Uterus (tissue), 4 donors: ENCODE results near the gene CD33. TPM values are rescaled to one million over a fixed set of nuclear protein-coding genes. Genes with fewer than 3 reads are reported as not detected.

Source experiments
- DNase-seq, 2 donors: peaks; one replicate each; pipeline ENCODE4 v3.0.0-alpha.2; 2019 to 2020
- H3K27ac ChIP-seq, 2 donors: fragments of 200-600 bp; sonication (generic); 1 replicate in 1 of 2; 2 replicates in 1 of 2; pipeline ENCODE4 v1.5.1; 2016 to 2018
- H3K27me3 ChIP-seq, 2 donors: fragments of 200-600 bp; sonication (generic); one replicate each; pipeline ENCODE4 v1.5.1; 2018 to 2019; ENCODE audit warnings: control low read depth in 1 of 2
- H3K36me3 ChIP-seq, 2 donors: fragments of 200-600 bp; sonication (generic); one replicate each; pipeline ENCODE4 v1.5.1; 2019; ENCODE audit warnings: control low read depth in 1 of 2
- H3K4me1 ChIP-seq, 2 donors: fragments of 200-600 bp; sonication (generic); one replicate each; pipeline ENCODE4 v1.5.1; 2018 to 2019; ENCODE audit warnings: control low read depth in 1 of 2
- H3K4me3 ChIP-seq, 2 donors: fragments of 200-600 bp; sonication (generic); 1 replicate in 1 of 2; 2 replicates in 1 of 2; pipeline ENCODE4 v1.5.1; 2018 to 2019; ENCODE audit warnings: mild to moderate bottlenecking in 1 of 2
- H3K9me3 ChIP-seq, 2 donors: fragments of 200-600 bp; sonication (generic); one replicate each; pipeline ENCODE4 v1.5.1; 2019; ENCODE audit warnings: control low read depth in 1 of 2
- CTCF ChIP-seq, 4 experiments: fragments of 200-600 bp in 2 of 4; fragments of 450-650 bp in 2 of 4; sonication (generic) in 2 of 4; IDR thresholded peaks; one replicate each; pipeline ENCODE4 v1.5.1; 2016 to 2019; ENCODE audit warnings: antibody characterized with exemption in 4 of 4, mild to moderate bottlenecking in 2 of 4, moderate library complexity in 1 of 4
- POLR2A ChIP-seq, 2 donors: fragments of 450-650 bp; IDR thresholded peaks; one replicate each; pipeline ENCODE4 v1.6.1; 2016; ENCODE audit warnings: antibody characterized with exemption in 2 of 2, mild to moderate bottlenecking in 1 of 2, moderate library complexity in 1 of 2
- intact Hi-C: fragments of 100-400 bp; cut with DNase I; formaldehyde crosslinking; loops from one replicate; pipeline ENCODE4 v1.15.1; 2023; ENCODE audit warnings: low total_unique reads
- total RNA-seq, 4 donors: library from RNA; depleted of rRNA in 3 of 4; stranded (reverse); fragments of >200 nt in 3 of 4; gene quantifications; one replicate each; pipeline versions ENCODE4 v1.1.0 to v1.2.4, GENCODE V29; 2014 to 2023
- donor health status: DM: yes; HTN: yes; CAD: no.

Gene CD33
- total RNA-seq, 4 donors from 2014 or later = 0.26 to 3.3 (median 3.0) TPM; not detected in 1

- Histone ChIP-seq H3K27me3 (peaks cover 0 to 3% of the 10 kb centered on the region in 2 donors), H3K36me3 (no peaks in the 10 kb centered on the region), H3K4me3 (no peak overlapping the region), H3K9me3 (no peaks in the 10 kb centered on the region), H3K27ac (no peak overlapping the region), H3K4me1 (no peaks in the 10 kb centered on the region)
- DNase-seq = no peak
- intact Hi-C loops = no loop called here
- TF ChIP-seq CTCF (IDR thresholded peaks at IDR 0.05) = no peak
- no peak for TF ChIP-seq POLR2A (IDR thresholded peaks at IDR 0.05)
These were observed 33.6 kb downstream of the CD33 start for GRCh38 chr19:51258165-51259160.

GRCh38 chr19:51259348-51260245, 34.7 kb downstream of the CD33 start:
- Histone ChIP-seq H3K4me3 (no peak overlapping the region), H3K9me3 (no peaks in the 10 kb centered on the region), H3K36me3 (no peaks in the 10 kb centered on the region), H3K27me3 (peaks cover 0 to 3% of the 10 kb centered on the region in 2 donors), H3K4me1 (no peaks in the 10 kb centered on the region), H3K27ac (no peak overlapping the region)
- no peak for DNase-seq
- TF ChIP-seq CTCF (IDR thresholded peaks at IDR 0.05) (peak in 1 of 4 experiments; percentile 8), POLR2A (IDR thresholded peaks at IDR 0.05) (no peak)
- intact Hi-C loops = no loop called here

GRCh38 chr19:51263808-51264207, 38.9 kb downstream of the CD33 start:
- no peaks in the 10 kb centered on the region for H3K36me3 ChIP-seq
- no peak for DNase-seq
- no peak for TF ChIP-seq POLR2A (IDR thresholded peaks at IDR 0.05)
- TF ChIP-seq CTCF (IDR thresholded peaks at IDR 0.05) = no peak
- no peaks in the 10 kb centered on the region for H3K9me3 ChIP-seq
- H3K4me1 ChIP-seq = no peaks in the 10 kb centered on the region
- no peak overlapping the region for H3K27ac ChIP-seq
- peaks cover 0 to 3% of the 10 kb centered on the region in 2 donors for H3K27me3 ChIP-seq
- H3K4me3 ChIP-seq = no peak overlapping the region
- intact Hi-C loops = no loop called here

- Histone ChIP-seq H3K27ac (no peak overlapping the region), H3K9me3 (no peaks in the 10 kb centered on the region), H3K27me3 (no peaks in the 10 kb centered on the region), H3K4me1 (no peaks in the 10 kb centered on the region), H3K4me3 (no peak overlapping the region), H3K36me3 (no peaks in the 10 kb centered on the region)
- TF ChIP-seq POLR2A (IDR thresholded peaks at IDR 0.05) (no peak), CTCF (IDR thresholded peaks at IDR 0.05) (no peak)
- intact Hi-C loops = no loop called here
- DNase-seq = no peak
These were observed 46.2 kb downstream of the CD33 start for GRCh38 chr19:51271067-51271466.
